ENCODE data around the gene CRLF1. TPM values are rescaled to one million over a fixed set of nuclear protein-coding genes. Genes with fewer than 3 reads are reported as not detected.

The CRLF1 gene
- total RNA-seq, 2 donors from 2014 or later, result 0.84 to 1.6 TPM

DNA sequence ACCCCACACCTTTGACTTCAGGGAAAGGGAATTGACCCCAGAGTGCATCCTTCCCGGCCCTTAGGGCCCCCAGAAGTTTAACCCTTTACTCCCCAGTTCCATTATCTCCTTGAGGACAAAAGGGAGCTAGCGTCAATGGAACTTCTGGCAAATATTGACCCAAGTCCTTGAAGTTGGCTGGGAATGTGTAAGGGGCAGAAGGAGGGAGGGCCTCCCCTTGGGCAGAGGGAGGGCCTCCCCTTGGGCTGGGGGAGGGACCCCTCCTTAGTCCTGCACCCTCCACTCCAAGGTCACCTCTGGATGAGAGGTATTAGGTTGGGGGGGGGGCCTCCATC is 3.1 kb upstream of the CRLF1 start:
- peaks cover 95% of the 10 kb centered on the region for H3K27me3 ChIP-seq
- H3K4me3 ChIP-seq, result no peak overlapping the region
- TF ChIP-seq, protein P1, sequence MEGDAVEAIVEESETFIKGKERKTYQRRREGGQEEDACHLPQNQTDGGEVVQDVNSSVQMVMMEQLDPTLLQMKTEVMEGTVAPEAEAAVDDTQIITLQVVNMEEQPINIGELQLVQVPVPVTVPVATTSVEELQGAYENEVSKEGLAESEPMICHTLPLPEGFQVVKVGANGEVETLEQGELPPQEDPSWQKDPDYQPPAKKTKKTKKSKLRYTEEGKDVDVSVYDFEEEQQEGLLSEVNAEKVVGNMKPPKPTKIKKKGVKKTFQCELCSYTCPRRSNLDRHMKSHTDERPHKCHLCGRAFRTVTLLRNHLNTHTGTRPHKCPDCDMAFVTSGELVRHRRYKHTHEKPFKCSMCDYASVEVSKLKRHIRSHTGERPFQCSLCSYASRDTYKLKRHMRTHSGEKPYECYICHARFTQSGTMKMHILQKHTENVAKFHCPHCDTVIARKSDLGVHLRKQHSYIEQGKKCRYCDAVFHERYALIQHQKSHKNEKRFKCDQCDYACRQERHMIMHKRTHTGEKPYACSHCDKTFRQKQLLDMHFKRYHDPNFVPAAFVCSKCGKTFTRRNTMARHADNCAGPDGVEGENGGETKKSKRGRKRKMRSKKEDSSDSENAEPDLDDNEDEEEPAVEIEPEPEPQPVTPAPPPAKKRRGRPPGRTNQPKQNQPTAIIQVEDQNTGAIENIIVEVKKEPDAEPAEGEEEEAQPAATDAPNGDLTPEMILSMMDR (IDR thresholded peaks at IDR 0.05), result no peak
- DNase-seq, result no peak
- no peaks in the 10 kb centered on the region for H3K4me1 ChIP-seq
- H3K27ac ChIP-seq, result no peak overlapping the region
- H3K9ac ChIP-seq (ENCODE audit: low read depth in 2 of 2, low read length in 2 of 2), result no peak overlapping the region
- no peaks in the 10 kb centered on the region for H3K36me3 ChIP-seq
- no peaks in the 10 kb centered on the region for H3K9me3 ChIP-seq
- intact Hi-C loops (cut with DNase I), result no loop called here

DNA sequence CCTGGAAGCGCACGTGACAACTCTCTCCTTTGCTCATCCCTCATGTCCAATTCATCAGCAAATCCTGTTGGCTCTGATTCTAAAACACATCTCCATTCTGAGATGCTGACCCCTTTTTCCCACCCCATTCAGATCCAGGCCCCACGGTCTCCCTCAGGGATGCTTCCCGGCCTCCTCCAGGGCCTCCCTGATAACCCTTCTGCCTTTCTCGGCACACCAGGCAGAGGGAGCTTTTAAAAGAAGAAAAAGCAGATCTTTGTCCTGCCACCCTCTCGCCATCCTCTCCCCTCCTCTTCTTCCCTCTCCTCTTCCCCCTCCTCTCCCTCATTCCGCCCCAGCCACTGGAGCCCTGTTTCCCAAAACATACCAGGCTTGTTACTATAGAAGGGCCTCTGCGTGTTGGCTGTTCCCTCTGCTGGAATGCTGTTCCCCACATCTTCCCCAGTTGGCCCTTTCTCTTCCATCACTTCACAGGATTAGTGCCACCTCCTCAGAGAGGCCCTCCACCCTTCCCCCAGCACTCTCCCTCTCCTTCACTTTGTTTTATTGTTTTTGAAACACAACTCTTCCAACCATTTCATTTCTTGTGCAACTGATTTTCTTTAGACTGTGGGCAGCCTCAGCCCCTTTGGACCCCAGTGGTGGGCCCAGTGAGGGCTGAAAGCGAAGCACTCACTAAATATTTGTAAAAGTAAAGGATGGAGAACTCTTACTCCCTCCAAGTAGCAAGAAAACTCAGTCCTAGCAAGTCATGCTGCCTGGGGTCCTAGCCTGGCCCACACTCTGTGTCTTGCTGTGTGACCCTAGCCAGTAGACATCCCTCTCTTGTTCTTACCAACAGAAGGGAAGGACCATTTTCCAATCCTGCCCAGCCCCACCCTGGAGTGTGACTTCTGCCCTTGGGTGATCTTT is 2.5 kb upstream of the CRLF1 start:
- Histone ChIP-seq H3K9me3 (no peaks in the 10 kb centered on the region), H3K36me3 (no peaks in the 10 kb centered on the region), H3K27ac (no peak overlapping the region), H3K4me3 (no peak overlapping the region), H3K4me1 (no peaks in the 10 kb centered on the region), H3K27me3 (peaks cover 95% of the 10 kb centered on the region), H3K9ac (ENCODE audit: low read depth in 2 of 2, low read length in 2 of 2) (no peak overlapping the region)
- intact Hi-C loops (cut with DNase I), result no loop called here
- TF ChIP-seq, protein P1 (IDR thresholded peaks at IDR 0.05), result no peak
- no peak for DNase-seq

DNA sequence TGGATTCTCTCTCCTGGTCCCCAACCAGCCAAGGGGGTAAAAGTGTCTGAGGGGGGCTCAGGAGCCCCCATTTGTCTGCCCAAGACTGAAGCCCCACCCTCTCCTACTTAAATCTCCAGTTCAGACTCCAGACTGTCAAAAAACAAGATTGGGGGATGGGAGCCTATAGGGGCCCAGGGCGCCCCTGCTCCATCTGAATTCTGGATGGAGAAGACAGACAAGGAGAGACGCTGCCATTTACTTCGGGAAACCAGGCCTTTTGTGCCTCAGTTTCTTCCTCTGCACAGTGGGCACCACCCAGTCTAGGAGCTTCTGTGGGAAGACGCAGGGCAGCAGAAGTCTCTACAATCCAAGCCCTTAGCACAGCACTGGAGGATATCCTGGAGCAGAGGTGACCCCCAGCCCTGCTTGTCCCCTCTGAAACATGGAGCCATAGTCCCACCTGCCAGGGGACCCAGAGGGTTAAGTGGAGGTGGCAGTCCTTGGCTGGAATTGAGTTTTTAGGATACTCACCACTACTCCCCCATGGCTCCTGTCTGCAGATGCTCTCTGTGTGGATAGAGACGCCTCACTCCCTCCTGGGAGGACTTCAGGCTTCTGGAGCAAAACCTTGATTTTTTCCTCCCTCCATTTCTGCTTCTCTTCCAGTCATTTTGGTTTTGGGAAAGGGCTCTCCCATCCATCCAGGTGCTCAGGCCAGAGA is 1.7 kb upstream of the CRLF1 start:
- TF ChIP-seq, protein P1 (IDR thresholded peaks at IDR 0.05), result no peak
- Histone ChIP-seq H3K4me1 (no peaks in the 10 kb centered on the region), H3K4me3 (no peak overlapping the region), H3K27ac (no peak overlapping the region), H3K9me3 (no peaks in the 10 kb centered on the region), H3K9ac (ENCODE audit: low read depth in 2 of 2, low read length in 2 of 2) (no peak overlapping the region), H3K27me3 (peaks cover 95% of the 10 kb centered on the region), H3K36me3 (no peaks in the 10 kb centered on the region)
- no peak for DNase-seq
- intact Hi-C loops (cut with DNase I), result no loop called here

DNA sequence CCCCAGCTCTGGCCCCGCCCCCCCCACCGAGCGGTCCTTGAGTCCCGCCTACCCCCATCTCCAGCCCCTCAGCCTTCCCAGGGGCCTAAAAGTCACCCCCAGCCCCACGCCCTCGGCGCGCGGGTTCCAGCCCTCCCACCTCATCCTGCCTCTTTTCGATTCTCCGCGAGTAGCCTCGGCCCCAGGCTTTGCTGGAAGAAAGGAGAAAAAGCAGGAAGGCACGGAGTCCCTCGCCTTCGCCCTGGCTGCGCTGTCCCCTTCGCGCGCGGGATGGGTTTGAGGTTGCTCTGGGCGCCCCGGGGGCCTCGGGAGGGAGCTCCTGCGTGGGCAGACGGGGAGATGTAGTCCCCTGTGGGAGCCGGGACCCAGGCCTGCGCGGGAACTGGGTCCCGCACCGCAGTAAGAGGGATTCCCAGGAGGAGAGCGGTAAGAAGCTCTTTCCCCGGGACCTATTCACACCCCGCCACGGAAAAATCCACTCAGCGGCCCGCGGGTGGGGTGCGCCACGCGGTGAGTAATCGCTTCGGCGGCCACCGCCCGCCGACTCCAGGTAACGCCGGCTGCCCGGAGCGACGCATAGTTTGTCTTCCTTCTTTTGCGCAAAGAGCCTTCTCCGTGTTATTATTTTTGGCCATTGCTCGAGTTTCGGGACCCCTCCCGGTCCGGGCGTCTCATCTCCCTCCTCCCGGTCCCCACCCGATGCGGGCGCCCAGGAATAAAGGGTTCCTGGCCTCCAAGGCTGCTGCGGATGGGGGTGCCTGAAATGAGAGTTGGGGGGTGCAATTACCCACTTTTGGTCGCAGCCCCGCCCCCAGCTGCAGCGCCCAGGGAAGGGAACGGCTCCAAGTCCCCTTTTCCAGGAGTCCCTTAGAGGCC is 865 bp upstream of the CRLF1 start:
- Histone ChIP-seq H3K4me3 (no peak overlapping the region), H3K27me3 (peaks cover 93% of the 10 kb centered on the region), H3K9me3 (no peaks in the 10 kb centered on the region), H3K36me3 (no peaks in the 10 kb centered on the region), H3K27ac (no peak overlapping the region), H3K9ac (ENCODE audit: low read depth in 2 of 2, low read length in 2 of 2) (no peak overlapping the region), H3K4me1 (no peaks in the 10 kb centered on the region)
- TF ChIP-seq, protein P1 (IDR thresholded peaks at IDR 0.05), result no peak
- no peak for DNase-seq
- intact Hi-C loops (cut with DNase I), result no loop called here

Data from colonic mucosa (tissue), 4 donors.